Measurements from ENCODE around the gene TMEM273. TPM values are rescaled to one million over a fixed set of nuclear protein-coding genes. Genes with fewer than 3 reads are reported as not detected.
"Not testable (repeated sequence)": the region's sequence is repeated elsewhere in the genome, so short reads cannot be mapped to it uniquely, and the experiment has no call there.

Gene TMEM273
- total RNA-seq, 4 donors from 2014 or later = 18.6 to 37.9 (median 28.8) TPM

GRCh38 chr10:49200854-49201253 is 12.7 kb upstream of the TMEM273 start:
- TF ChIP-seq EP300 (IDR thresholded peaks at IDR 0.05) (no peak), CTCF (IDR thresholded peaks at IDR 0.05) (no peak), POLR2A (IDR thresholded peaks at IDR 0.05) (no peak)
- DNase-seq (ENCODE audit: low spot score in 2 of 2) = no peak
- Histone ChIP-seq H3K9me3 (no peaks in the 10 kb centered on the region), H3K27me3 (no peaks in the 10 kb centered on the region), H3K27ac (no peak overlapping the region), H3K36me3 (no peaks in the 10 kb centered on the region), H3K4me1 (no peaks in the 10 kb centered on the region), H3K4me3 (no peak overlapping the region)
- WGBS, 2 donors = 37 to 44% methylated on average over 2 of the region's 2 CpGs

GRCh38 chr10:49197171-49197570 is 9.0 kb upstream of the TMEM273 start:
- no peaks in the 10 kb centered on the region for H3K9me3 ChIP-seq
- no peak overlapping the region for H3K27ac ChIP-seq
- TF ChIP-seq CTCF (IDR thresholded peaks at IDR 0.05) (no peak), EP300 (IDR thresholded peaks at IDR 0.05) (no peak), POLR2A (IDR thresholded peaks at IDR 0.05) (no peak)
- DNase-seq (ENCODE audit: low spot score in 2 of 2) = no peak
- H3K36me3 ChIP-seq = no peaks in the 10 kb centered on the region
- no peak overlapping the region for H3K4me3 ChIP-seq
- no peaks in the 10 kb centered on the region for H3K27me3 ChIP-seq
- H3K4me1 ChIP-seq = no peaks in the 10 kb centered on the region
- WGBS, 2 donors = 90 to 96% methylated on average over 6 of the region's 6 CpGs

- H3K27ac ChIP-seq; H3K9me3 ChIP-seq; H3K4me1 ChIP-seq; H3K36me3 ChIP-seq; H3K4me3 ChIP-seq; DNase-seq (ENCODE audit: low spot score in 2 of 2); H3K27me3 ChIP-seq: not testable (repeated sequence)
- 94 to 98% methylated on average over 4 of the region's 4 CpGs for WGBS, 2 donors
Observed at GRCh38 chr10:49195864-49196263, 7.7 kb upstream of the TMEM273 start.

GRCh38 chr10:49194212-49194920 is 6.2 kb upstream of the TMEM273 start:
- Histone ChIP-seq H3K9me3 (no peaks in the 10 kb centered on the region), H3K4me1 (peaks cover 0 to 9% (median 5%) of the 10 kb centered on the region in 4 donors), H3K4me3 (no peak overlapping the region), H3K36me3 (no peaks in the 10 kb centered on the region), H3K27ac (peak overlapping the region in 1 of 4 donors; percentile 37), H3K27me3 (no peaks in the 10 kb centered on the region)
- no peak for DNase-seq (ENCODE audit: low spot score in 2 of 2)
- 72 to 74% methylated on average over 8 of the region's 8 CpGs for WGBS, 2 donors
- peak in 1 of 2 donors; percentile 43 for TF ChIP-seq EP300 (IDR thresholded peaks at IDR 0.05)
- TF ChIP-seq POLR2A (IDR thresholded peaks at IDR 0.05) = no peak
- no peak for TF ChIP-seq CTCF (IDR thresholded peaks at IDR 0.05)

GRCh38 chr10:49191349-49191748 is 3.2 kb upstream of the TMEM273 start:
- H3K27me3 ChIP-seq = no peaks in the 10 kb centered on the region
- DNase-seq (ENCODE audit: low spot score in 2 of 2) = no peak
- no peaks in the 10 kb centered on the region for H3K9me3 ChIP-seq
- H3K4me1 ChIP-seq = peaks cover 0 to 19% (median 13%) of the 10 kb centered on the region in 4 donors
- no peak for TF ChIP-seq POLR2A (IDR thresholded peaks at IDR 0.05)
- no peak for TF ChIP-seq EP300 (IDR thresholded peaks at IDR 0.05)
- TF ChIP-seq CTCF (IDR thresholded peaks at IDR 0.05) = no peak
- H3K4me3 ChIP-seq = no peak overlapping the region
- H3K36me3 ChIP-seq = no peaks in the 10 kb centered on the region
- 78 to 97% methylated on average over 1 of the region's 1 CpG for WGBS, 2 donors
- H3K27ac ChIP-seq = peak overlapping the region in 1 of 4 donors; percentile 42

Measured in tibial nerve (tissue), 4 donors.